Stomach (tissue), 9 donors: Measurements from ENCODE around the gene ATP6V0A4. TPM values are rescaled to one million over a fixed set of nuclear protein-coding genes. Genes with fewer than 3 reads are reported as not detected.
A peak's percentile ranks its signal among the peaks of the same experiment; 100 is the strongest.

Source experiments
- DNase-seq, 2 donors: peaks; one replicate each; pipeline versions ENCODE4 v3.0.0 to v3.0.0-alpha.2; 2013 to 2019
- H3K27ac ChIP-seq, 5 donors: fragments of 200-600 bp in 4 of 5; sonication (generic) in 4 of 5; one replicate each; pipeline ENCODE4 v1.5.1; 2013 to 2019; ENCODE audit warnings: mild to moderate bottlenecking in 1 of 5, moderate library complexity in 1 of 5
- H3K27me3 ChIP-seq, 3 donors: fragments of 200-600 bp; sonication (generic); one replicate each; pipeline ENCODE4 v1.5.1; 2017 to 2019; ENCODE audit warnings: mixed run types in 1 of 3
- H3K36me3 ChIP-seq, 4 donors: fragments of 200-600 bp; sonication (generic); 1 replicate in 3 of 4; 2 replicates in 1 of 4; pipeline ENCODE4 v1.5.1; 2016 to 2019
- H3K4me1 ChIP-seq, 4 donors: fragments of 200-600 bp; sonication (generic); one replicate each; pipeline ENCODE4 v1.5.1; 2016 to 2019
- H3K4me3 ChIP-seq, 4 donors: fragments of 200-600 bp; sonication (generic) in 3 of 4; one replicate each; pipeline ENCODE4 v1.5.1; 2016 to 2019; ENCODE audit warnings: mild to moderate bottlenecking in 1 of 4
- H3K9me3 ChIP-seq, 4 donors: fragments of 200-600 bp; sonication (generic); one replicate each; pipeline ENCODE4 v1.5.1; 2016 to 2019
- CTCF ChIP-seq, 7 experiments: fragments of 450-650 bp in 4 of 7; fragments of 200-600 bp in 3 of 7; sonication (generic) in 3 of 7; IDR thresholded peaks; one replicate each; pipeline ENCODE4 v1.5.1; 2016 to 2019; ENCODE audit warnings: antibody characterized with exemption in 7 of 7, control low read depth in 2 of 7, mild to moderate bottlenecking in 1 of 7
- EP300 ChIP-seq: sonication (generic); formaldehyde crosslinking; IDR thresholded peaks from one replicate; pipeline ENCODE4 v1.6.1; 2017; ENCODE audit warnings: antibody characterized with exemption
- POLR2A ChIP-seq, 4 donors: fragments of 450-650 bp; IDR thresholded peaks; one replicate each; pipeline ENCODE4 v1.6.1; 2016; ENCODE audit warnings: antibody characterized with exemption in 4 of 4, control low read depth in 2 of 4, mild to moderate bottlenecking in 1 of 4, moderate library complexity in 1 of 4
- POLR2AphosphoS5 ChIP-seq, 3 donors: sonication (generic); formaldehyde crosslinking; IDR thresholded peaks; one replicate each; pipeline ENCODE4 v1.6.1; 2016; ENCODE audit warnings: antibody characterized with exemption in 3 of 3
- WGBS, 5 donors: extraction: QIAGEN DNeasy Blood & Tissue Kit in 3 of 5; methylation state at CpG; one replicate each; pipeline versions ENCODE4 v1.1.5 to v1.1.7; 2013 to 2018; 5-methylcytosine and 5-hydroxymethylcytosine counted together
- intact Hi-C: fragments of 100-400 bp; cut with DNase I; formaldehyde crosslinking; loops from one replicate; pipeline ENCODE4 v1.15.1; 2023; ENCODE audit warnings: low total_unique reads
- polyA plus RNA-seq, 3 donors: library from polyadenylated mRNA; stranded (reverse); fragments of 200-250 nt; gene quantifications; one replicate each; pipeline ENCODE4 v1.2.3, GENCODE V29; 2013
- total RNA-seq, 5 donors: library from RNA; depleted of rRNA; stranded (reverse); fragments of >200 nt; gene quantifications; one replicate each; pipeline versions ENCODE4 v1.1.0 to v1.2.3, GENCODE V29; 2014 to 2016
- donor health status: healthy with polysubstance abuse.
- donor health status: Bipolar disorder and iron deficiency.
- donor health status: healthy.

The ATP6V0A4 gene
- total and polyA plus RNA-seq, 8 donors: 1.0 TPM; not detected in 7

GRCh38 chr7:138741453-138741735 is 56.6 kb downstream of the ATP6V0A4 start:
- H3K36me3 ChIP-seq: no peaks in the 10 kb centered on the region
- no peaks in the 10 kb centered on the region for H3K9me3 ChIP-seq
- TF ChIP-seq POLR2AphosphoS5 (IDR thresholded peaks at IDR 0.05): no peak
- TF ChIP-seq EP300: no peak
- TF ChIP-seq CTCF (IDR thresholded peaks at IDR 0.05): no peak
- TF ChIP-seq POLR2A (IDR thresholded peaks at IDR 0.05): no peak
- no peak overlapping the region for H3K4me3 ChIP-seq
- WGBS, 5 donors: 84 to 87% (median 85%) methylated on average over 5 of the region's 5 CpGs
- no peak overlapping the region for H3K27ac ChIP-seq
- no peaks in the 10 kb centered on the region for H3K27me3 ChIP-seq
- intact Hi-C loops: loop anchor here (5.0 kb wide), 1 partner anchor 579 kb away; no protein-coding TSS in a partner anchor
- DNase-seq: no peak
- peaks cover 0 to 3% (median 0%) of the 10 kb centered on the region in 4 donors for H3K4me1 ChIP-seq

GRCh38 chr7:138739859-138740258 is 58.1 kb downstream of the ATP6V0A4 start:
- 78 to 100% (median 89%) methylated on average over 1 of the region's 1 CpG for WGBS, 5 donors
- intact Hi-C loops: loop anchor here (5.0 kb wide), 1 partner anchor 578 kb away; no protein-coding TSS in a partner anchor
- H3K27ac ChIP-seq: no peak overlapping the region
- TF ChIP-seq POLR2A (IDR thresholded peaks at IDR 0.05) (no peak), CTCF (IDR thresholded peaks at IDR 0.05) (no peak)
- H3K4me3 ChIP-seq: no peak overlapping the region
- no peaks in the 10 kb centered on the region for H3K9me3 ChIP-seq
- H3K4me1 ChIP-seq: no peaks in the 10 kb centered on the region
- H3K36me3 ChIP-seq: no peaks in the 10 kb centered on the region
- no peaks in the 10 kb centered on the region for H3K27me3 ChIP-seq
- no peak for DNase-seq

- no peaks in the 10 kb centered on the region for H3K27me3 ChIP-seq
- intact Hi-C loops: no loop called here
- TF ChIP-seq POLR2A (IDR thresholded peaks at IDR 0.05) (no peak), EP300 (no peak), CTCF (IDR thresholded peaks at IDR 0.05) (peak in 5 of 7 experiments; percentile 69 to 88 (median 85)), POLR2AphosphoS5 (IDR thresholded peaks at IDR 0.05) (peak in 1 of 3 donors; percentile 13)
- no peaks in the 10 kb centered on the region for H3K36me3 ChIP-seq
- H3K4me3 ChIP-seq: no peak overlapping the region
- H3K9me3 ChIP-seq: no peaks in the 10 kb centered on the region
- H3K27ac ChIP-seq: no peak overlapping the region
- 27 to 30% (median 30%) methylated on average over 14 of the region's 14 CpGs for WGBS, 5 donors
- no peaks in the 10 kb centered on the region for H3K4me1 ChIP-seq
- DNase-seq: peak; percentile 87 to 95
These were observed 59.3 kb downstream of the ATP6V0A4 start for GRCh38 chr7:138738551-138739335.

- intact Hi-C loops: no loop called here
- DNase-seq: no peak
These were observed 59.9 kb downstream of the ATP6V0A4 start for GRCh38 chr7:138738114-138738513.

More at GRCh38 chr7:138738114-138738513, 59.9 kb downstream of the ATP6V0A4 start:
- Histone ChIP-seq H3K9me3 (no peaks in the 10 kb centered on the region), H3K27ac (no peak overlapping the region), H3K27me3 (no peaks in the 10 kb centered on the region), H3K4me3 (no peak overlapping the region), H3K4me1 (no peaks in the 10 kb centered on the region), H3K36me3 (no peaks in the 10 kb centered on the region)
- WGBS, 5 donors: 65 to 78% (median 76%) methylated on average over 3 of the region's 3 CpGs
- TF ChIP-seq POLR2A (IDR thresholded peaks at IDR 0.05) (no peak), CTCF (IDR thresholded peaks at IDR 0.05) (no peak), POLR2AphosphoS5 (IDR thresholded peaks at IDR 0.05) (no peak), EP300 (no peak)
